NOMO-1 (cell line): ENCODE data around the gene SLC52A3.
"Not testable (repeated sequence)": the region's sequence is repeated elsewhere in the genome, so short reads cannot be mapped to it uniquely, and the experiment has no call there.

ENCODE experiments used
- DNase-seq, 2 experiments: peaks; one replicate each; lab custom pipeline; 2025; ENCODE audit not compliant: unreplicated experiment in 2 of 2; lab: John Stamatoyannopoulos, UW

SLC52A3 gene

DNA sequence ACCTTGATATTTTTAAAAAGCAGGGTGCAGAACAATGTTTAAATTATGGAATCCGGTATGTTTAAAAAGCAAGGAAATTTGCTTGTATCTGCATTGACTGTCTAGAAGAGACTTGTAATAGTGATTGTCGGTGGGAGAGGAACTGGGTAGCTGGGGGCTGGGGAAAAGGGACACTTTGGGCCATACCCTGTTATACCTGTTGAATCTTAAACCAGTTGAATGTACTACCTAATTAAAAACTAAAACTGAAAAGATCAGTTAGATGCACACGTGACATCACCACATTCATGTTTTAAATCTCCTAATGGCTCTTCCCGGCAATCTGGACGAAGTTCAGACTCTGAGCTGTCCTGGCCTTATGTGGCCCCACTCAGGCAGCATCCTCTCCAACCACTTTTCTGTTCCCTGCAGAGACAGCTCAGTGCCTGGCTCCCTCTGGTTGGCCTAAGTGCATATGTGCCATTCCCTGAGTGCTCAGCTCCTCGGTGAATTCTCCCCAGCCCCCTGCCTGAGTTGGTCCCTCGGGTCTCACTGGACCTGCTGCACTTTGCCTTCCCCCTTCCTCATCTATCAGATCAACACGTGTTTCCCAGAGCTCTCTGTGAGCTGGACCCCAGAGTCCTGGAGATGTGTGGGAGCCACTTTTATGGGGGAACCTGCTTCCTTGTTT lies 36.3 kb downstream of the SLC52A3 start:
- DNase-seq = no peak

DNA sequence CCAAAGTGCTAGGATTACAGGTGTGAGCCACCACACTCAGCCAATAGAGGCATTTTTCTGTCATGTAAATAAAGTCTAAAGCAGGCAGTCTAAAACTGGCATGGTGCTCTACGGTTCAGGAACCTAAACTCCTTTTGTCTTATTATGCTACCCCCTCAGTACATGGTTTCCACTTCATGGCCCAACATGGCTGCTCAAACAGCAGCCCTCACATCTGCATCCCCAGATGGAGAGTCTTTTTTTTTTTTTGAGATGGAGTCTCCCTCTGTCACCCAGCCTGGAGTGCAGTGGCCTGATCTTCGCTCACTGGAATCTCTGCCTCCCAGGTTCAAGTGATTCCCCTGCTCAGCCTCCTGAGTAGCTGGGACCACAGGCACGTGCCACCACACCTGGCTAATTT lies 38.3 kb downstream of the SLC52A3 start:
- no peak for DNase-seq

DNA sequence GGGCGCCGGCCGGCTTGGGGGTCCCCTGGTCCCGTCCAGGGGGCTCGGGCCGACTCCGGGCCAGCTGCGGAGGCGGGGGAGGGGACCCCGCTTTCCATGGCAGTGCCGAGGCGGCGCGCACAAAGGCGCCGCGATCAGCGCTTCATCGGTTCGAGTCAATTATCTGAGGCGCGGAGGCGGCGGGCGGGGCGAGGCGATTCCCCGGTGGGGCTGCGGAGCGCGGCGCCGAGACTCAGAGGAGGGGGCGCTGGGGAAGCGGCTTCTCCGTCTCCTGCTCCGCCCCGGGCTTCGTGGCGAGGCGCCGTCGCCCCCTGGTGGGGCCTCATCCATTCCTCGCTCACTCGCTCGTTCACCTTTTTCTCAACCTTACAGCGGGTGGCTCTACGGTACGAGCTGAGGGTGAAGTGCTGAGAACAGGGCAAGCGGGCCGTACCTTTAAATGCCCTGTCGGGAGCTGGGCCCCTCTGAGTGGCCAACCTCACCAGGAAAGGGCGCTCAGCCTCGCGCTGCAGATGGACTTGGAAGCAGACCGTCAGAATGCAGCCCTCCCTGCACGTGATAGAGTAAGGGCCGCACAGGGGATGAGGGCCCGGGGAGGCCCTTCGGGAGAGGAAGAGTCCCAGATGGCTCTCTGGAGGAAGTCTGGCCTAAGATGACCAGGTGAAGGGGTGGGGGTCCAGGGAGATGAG lies 39.9 kb downstream of the SLC52A3 start:
- peak; percentile 41 to 68 for DNase-seq

DNA sequence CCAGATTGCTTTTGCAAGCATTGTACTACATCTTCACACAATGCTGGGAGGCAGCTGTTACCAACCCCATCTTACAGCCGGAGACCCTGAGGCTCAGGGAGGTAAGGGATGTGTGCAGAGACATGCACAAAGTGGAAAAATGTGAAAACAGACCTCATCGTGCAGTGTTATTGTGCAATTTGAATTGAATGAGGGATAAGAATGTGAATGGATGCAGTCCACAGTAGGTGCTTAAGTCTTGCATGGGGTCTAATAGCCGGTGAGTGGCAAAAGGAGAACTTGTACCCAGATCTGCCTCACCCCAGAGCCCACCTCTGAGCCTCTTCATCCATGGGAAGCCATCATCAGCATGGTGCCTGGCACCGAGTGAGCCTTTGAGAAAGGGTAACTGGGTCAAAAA lies 42.1 kb downstream of the SLC52A3 start:
- no peak for DNase-seq

DNA sequence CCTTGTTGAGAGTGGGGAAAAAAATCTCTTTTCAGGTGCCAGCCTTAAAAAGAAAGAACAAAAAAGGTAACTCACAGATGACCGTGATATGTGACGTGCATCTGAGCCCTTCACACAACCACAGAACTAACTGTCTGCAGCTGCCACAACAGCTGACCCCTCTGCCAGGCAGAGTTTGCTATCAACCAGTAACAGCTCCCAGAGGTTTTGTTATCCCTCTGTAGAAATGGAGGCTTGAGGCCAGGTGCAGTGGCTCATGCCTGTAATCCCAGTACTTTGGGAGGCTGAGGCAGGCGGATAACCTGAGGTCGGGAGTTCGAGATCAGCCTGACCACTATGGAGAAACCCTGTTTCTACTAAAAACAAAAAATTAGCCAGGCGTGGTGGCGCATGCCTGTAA lies 42.8 kb downstream of the SLC52A3 start:
- no peak for DNase-seq

DNA sequence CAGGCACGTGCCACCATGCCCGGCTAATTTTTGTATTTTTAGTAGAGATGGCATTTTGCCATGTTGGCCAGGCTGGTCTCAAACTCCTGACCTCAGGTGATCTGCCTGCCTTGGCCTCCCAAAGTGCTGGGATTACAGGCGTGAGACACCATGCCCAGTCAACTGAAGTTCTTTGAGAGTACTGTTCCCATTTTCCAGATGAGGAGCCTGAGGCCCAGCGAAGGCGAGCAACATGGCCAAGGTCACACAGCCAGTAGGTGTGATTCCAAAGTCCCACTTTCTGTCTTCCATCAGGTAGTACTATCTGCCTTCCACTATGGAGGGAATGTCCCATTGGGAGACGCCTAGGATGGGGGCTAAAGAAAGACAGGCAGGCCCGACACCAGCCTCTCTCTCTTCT lies 43.5 kb downstream of the SLC52A3 start:
- not testable (repeated sequence) for DNase-seq

DNA sequence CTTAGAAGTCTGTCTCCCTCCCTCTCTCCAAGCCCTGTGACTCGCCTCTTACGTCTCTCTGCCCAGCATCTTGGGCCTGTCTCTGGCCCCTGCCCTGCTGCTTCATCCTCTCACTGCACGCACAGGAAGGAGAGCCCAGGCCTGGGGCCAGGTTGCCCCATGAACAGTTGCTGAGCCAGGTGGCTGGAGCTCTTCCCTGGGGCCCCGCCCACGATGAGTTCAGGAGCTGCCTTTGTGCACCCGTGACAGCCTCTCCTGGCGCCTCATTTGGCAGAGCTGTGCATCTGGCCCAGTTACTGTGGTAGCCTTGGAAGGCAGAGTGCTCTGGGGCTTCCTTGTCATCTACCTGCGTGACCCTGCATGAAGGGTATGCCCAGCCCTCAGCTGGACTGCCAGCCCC lies 44.5 kb downstream of the SLC52A3 start:
- DNase-seq = no peak

DNA sequence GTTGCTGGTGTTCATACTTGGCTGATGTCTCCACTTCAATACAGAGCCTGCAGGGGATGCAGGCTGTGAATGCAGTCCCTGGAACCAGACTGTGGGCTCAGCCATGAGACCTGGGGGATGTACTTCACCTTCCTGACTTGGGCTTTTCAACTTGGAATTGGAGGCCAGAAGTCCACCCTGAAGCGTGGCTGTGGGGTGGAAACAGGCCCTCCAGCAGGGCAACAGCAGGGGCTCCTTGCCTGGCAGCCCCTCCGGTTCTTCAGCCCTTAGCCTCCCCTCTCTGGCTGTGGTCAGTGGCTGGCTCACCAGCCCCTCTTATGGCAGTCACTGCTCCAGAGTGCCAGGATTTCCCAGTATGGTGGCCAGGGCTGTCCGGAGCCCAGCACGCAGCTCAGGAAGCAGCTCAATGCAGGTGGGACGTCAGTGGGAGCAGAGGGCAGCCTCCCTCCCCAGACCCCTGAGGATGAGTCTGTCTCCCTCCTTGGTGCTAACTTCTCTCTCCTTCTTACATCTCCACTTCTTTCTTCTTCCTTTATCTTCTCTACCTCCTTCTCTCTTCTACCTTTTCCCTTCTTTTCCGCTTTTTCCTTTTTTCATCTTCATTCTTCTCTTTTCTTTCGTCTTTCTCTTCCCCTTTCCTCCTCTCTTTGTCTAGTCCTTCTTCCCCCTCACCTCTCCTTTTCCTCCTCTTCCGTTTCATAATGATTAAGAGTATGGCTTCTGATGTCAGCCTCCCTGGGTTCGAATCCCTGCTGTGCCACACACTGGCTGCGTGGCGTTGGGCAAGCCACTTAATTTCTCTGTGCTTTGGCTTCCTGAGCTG lies 45.3 kb downstream of the SLC52A3 start:
- no peak for DNase-seq

DNA sequence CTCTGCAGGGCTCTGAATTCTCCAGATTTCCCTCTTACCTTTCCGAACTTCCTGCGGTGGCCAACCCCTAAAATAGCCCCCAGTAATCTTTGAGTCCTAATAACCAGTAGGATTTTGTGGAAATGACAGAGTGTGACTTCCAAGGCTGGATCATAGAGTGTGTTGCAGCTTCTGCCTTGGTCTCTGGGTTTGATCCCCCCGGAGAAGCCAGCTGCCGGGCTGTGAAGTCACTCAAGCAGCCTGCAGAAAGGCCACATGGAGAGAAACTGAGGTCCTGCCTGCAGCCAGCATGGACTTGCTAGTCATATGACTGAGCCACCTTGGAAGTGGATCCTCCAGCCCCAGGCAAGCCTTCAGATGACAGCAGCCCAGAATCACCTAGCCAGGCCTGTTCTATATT lies 46.4 kb downstream of the SLC52A3 start:
- DNase-seq = no peak

DNA sequence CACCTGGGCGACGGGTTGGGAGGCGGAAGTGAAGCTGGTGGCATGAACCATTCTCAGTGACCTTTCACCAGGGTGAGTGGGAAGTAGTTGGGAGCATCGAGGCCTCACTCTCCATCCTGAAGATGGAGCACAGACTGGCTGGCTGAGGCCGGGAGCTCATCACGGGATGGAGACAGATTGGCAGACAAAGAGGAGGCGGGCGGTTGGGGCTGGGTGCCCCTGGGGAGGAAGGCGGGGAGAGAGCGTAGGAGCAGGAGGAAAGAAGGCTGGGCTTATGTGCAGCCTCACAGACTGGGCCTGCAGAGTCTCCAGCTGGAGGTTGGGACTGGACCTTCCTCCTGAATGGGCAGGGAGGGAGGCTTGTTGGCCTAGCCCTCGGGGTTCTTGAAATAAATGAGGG lies 48.5 kb downstream of the SLC52A3 start:
- DNase-seq = no peak

DNA sequence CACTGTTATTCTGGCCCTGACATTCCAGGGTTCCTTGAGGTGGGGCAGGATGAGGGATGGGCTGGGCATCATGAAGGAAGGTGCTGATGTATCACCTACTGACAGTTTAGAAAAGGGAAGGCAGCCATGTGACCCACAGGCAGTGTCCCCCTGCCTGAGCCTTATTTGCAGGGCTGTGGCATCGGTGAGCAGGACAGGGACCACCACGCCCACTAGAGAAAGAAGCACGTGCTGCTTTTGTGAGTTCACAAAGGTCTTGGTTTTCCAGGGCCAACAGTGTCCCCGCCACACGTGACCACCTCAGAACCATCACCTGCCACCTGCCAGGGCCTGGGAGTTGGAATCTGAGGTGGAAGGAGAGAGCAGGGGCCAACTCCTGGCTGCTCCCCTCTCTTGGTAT lies 49.2 kb downstream of the SLC52A3 start:
- no peak for DNase-seq

DNA sequence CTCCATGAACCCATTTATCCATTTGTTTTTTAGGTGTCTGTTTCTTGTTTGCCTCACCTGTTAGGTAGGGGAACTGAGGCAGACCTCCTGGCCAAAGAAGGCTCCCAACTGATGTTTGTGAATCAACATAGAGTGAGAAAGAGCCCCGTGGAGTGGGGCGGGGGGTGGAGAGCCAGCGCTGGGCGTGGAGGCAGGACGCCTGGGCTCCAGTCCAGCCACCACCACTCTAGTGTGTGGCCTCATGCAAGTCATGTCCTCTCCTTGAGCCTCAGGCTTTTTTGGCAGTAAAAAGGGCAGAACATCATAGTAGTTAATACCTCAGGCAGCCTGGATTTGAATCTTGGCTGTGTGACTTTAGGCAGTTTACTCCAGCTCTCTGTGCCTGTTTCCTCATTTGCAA lies 50.5 kb downstream of the SLC52A3 start:
- DNase-seq = no peak

DNA sequence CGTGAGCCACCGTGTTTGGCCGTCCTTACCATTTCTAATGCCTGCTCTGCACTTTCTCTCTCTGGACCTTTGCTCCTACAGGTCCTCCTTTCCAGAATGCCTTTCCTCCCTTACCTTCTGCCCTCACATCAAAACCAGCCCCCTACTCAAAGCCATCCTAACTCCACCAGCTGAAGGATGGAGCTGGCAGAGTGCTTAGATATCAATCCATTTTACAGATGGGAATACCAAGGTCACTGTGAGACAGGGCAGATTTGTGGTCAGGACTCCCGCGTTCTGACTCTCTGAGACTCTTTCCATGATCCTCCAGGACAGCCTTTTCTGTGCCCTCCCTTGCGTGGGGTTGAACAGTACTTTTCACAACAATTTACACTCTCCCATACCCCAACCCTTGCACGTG lies 51.0 kb downstream of the SLC52A3 start:
- DNase-seq = no peak

DNA sequence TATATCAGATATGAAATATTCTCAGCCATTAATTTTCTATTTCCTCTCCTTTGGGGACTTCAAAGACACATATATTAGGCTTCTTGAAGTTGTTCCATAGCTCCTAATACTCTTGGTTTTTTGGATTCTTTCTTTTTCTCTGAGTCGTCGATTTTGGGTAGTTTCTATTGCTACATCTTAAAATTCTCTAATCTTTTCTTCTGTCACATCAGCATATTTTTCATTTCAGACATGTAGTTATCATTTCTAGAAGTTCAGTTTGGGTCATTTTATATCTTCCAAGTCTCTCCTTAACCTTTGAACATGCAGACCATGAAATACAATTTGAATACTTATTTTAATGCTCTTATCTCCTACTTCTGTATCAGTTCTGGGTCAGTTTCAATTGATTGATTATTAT lies 53.8 kb downstream of the SLC52A3 start:
- DNase-seq = no peak

DNA sequence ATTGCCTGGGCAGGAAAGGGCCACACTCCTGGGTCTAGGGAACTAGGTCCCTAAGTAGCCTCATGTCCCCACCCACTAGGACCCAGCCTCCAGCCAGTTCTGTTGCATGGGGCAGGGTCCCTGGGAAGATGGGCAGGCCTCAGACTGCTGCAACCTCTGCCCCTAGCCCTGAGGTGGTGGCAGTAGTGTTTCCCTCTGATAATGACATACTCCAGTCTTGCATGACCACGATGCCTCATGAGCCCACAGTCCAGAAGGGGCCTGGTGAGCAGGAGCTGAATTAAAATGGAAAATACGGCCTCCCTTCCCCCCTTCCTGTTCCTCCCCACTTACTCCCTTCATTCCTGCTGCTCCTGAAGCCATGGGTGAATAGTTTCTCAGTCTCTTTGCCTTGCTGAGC lies 56.7 kb downstream of the SLC52A3 start:
- no peak for DNase-seq

DNA sequence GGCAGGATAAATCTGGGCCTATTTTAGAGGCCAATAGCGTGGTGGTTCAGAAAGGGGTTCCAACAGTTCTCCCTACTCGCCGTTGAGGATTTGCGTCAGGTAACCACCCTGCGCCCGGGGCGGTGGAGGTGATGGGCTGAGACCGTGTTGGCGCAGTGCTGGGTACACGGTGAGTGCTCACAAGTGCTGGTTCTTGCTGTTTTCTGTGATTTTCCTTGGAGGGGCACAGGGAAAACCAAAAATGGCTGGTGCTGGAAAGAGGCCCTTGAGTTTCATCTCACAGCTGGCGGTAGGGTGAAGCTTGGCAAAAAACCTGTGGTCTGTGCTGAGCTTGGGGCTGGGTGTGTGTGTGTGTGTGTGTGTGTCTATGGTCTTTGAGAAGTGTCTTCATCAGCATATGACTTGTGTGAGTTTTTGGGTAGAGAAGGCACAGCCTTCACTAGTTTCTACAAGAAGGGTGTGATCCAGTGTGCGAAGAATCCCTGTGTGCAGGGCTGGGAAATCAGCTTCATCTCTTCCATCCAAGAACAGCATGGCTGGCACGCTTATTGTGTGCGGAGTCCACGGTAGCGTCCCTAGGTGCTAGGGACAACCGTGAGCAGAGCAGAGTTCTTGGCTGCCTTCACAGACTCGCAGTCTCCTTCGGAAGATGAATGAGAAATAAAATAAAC lies 57.4 kb downstream of the SLC52A3 start:
- DNase-seq = no peak
